ENCODE results near the gene CCDC12.
A peak's percentile ranks its signal among the peaks of the same experiment; 100 is the strongest.

Gene CCDC12

GRCh38 chr3:46976326-46977190, at the start of gene CCDC12:
CCDC12 (minus strand) TSS chr3:46976745; CDS start chr3:46976732, 13 bp downstream.
- peak; percentile 89 for DNase-seq

- DNase-seq, result no peak
Observed at GRCh38 chr3:47024932-47025331, 48.4 kb upstream of the CCDC12 start.

GRCh38 chr3:47022641-47023071, 46.1 kb upstream of the CCDC12 start:
- peak; percentile 31 for DNase-seq

GRCh38 chr3:47020311-47020710, 43.8 kb upstream of the CCDC12 start:
- DNase-seq, result no peak

GRCh38 chr3:47019201-47019600, 42.7 kb upstream of the CCDC12 start:
- no peak for DNase-seq

GRCh38 chr3:47018269-47018611, 41.7 kb upstream of the CCDC12 start:
- DNase-seq, result no peak

- DNase-seq, result no peak
Observed at GRCh38 chr3:47017504-47018268, 41.1 kb upstream of the CCDC12 start.

- DNase-seq, result no peak
Observed at GRCh38 chr3:47016934-47017435, 40.4 kb upstream of the CCDC12 start.

- no peak for DNase-seq
Observed at GRCh38 chr3:47016086-47016933, 39.8 kb upstream of the CCDC12 start.

- no peak for DNase-seq
Observed at GRCh38 chr3:47015151-47015550, 38.6 kb upstream of the CCDC12 start.

GRCh38 chr3:47014036-47014435, 37.5 kb upstream of the CCDC12 start:
- no peak for DNase-seq

GRCh38 chr3:47013231-47013630, 36.7 kb upstream of the CCDC12 start:
- no peak for DNase-seq

- no peak for DNase-seq
Observed at GRCh38 chr3:47012342-47013230, 36.0 kb upstream of the CCDC12 start.

GRCh38 chr3:47011371-47011770, 34.8 kb upstream of the CCDC12 start:
- no peak for DNase-seq

GRCh38 chr3:47010910-47011309, 34.4 kb upstream of the CCDC12 start:
- DNase-seq, result no peak

GRCh38 chr3:47010111-47010712, 33.7 kb upstream of the CCDC12 start:
- DNase-seq, result no peak

GRCh38 chr3:47009225-47010110, 32.9 kb upstream of the CCDC12 start:
- DNase-seq, result peak; percentile 74

GRCh38 chr3:47008851-47009224, 32.3 kb upstream of the CCDC12 start:
- DNase-seq, result no peak

- DNase-seq, result no peak
Observed at GRCh38 chr3:47008234-47008796, 31.8 kb upstream of the CCDC12 start.

All from DMS153 (cell line).